GM23248 (cell line): ENCODE results near the gene UBE3B. TPM values are rescaled to one million over a fixed set of nuclear protein-coding genes. Genes with fewer than 3 reads are reported as not detected.

Source experiments
- DNase-seq: peaks from one replicate; pipeline ENCODE4 v3.0.0-alpha.2; 2015
- H2AFZ ChIP-seq: fragments of 200-600 bp; sonication (generic); 2 replicates; pipeline ENCODE4 v1.6.1; 2016; ENCODE audit warnings: antibody characterized with exemption
- H3F3A ChIP-seq: fragments of 200-600 bp; sonication (generic); 2 replicates; pipeline ENCODE4 v1.6.1; 2016; ENCODE audit warnings: mild to moderate bottlenecking, antibody characterized with exemption, mixed run types; ENCODE audit not compliant: insufficient read depth
- H3K27ac ChIP-seq: fragments of 200-600 bp; sonication (generic); 2 replicates; pipeline ENCODE4 v1.5.1; 2016; ENCODE audit warnings: mild to moderate bottlenecking
- H3K27me3 ChIP-seq: fragments of 200-600 bp; sonication (generic); replicated peaks from 2 replicates; pipeline ENCODE4 v1.6.1; 2016; ENCODE audit warnings: mild to moderate bottlenecking; ENCODE audit not compliant: insufficient read depth
- H3K36me3 ChIP-seq: fragments of 200-600 bp; sonication (generic); 2 replicates; pipeline ENCODE4 v1.6.1; 2016; ENCODE audit warnings: low read depth, mild to moderate bottlenecking
- H3K4me1 ChIP-seq: fragments of 200-600 bp; sonication (generic); 2 replicates; pipeline ENCODE4 v1.6.1; 2016; ENCODE audit warnings: mild to moderate bottlenecking; ENCODE audit not compliant: insufficient read depth
- H3K4me2 ChIP-seq: fragments of 200-600 bp; sonication (generic); one replicate; pipeline ENCODE4 v1.6.1; 2016; ENCODE audit warnings: mild to moderate bottlenecking; ENCODE audit not compliant: unreplicated experiment
- H3K4me3 ChIP-seq: fragments of 200-600 bp; sonication (generic); 2 replicates; pipeline ENCODE4 v1.5.1; 2016; ENCODE audit warnings: mild to moderate bottlenecking
- H3K79me2 ChIP-seq: fragments of 200-600 bp; sonication (generic); 2 replicates; pipeline ENCODE4 v1.6.1; 2016; ENCODE audit warnings: mild to moderate bottlenecking; ENCODE audit not compliant: insufficient read depth
- H3K9ac ChIP-seq: fragments of 200-600 bp; sonication (generic); 2 replicates; pipeline ENCODE4 v1.6.1; 2016; ENCODE audit warnings: mild to moderate bottlenecking
- H3K9me2 ChIP-seq: fragments of 200-600 bp; sonication (generic); 2 replicates; pipeline ENCODE4 v1.6.1; 2016; ENCODE audit warnings: mixed run types, mild to moderate bottlenecking, moderate library complexity; ENCODE audit not compliant: insufficient read depth
- H3K9me3 ChIP-seq: fragments of 200-600 bp; sonication (generic); one replicate; pipeline ENCODE4 v1.6.1; 2017; ENCODE audit warnings: low read depth
- H4K20me1 ChIP-seq: fragments of 200-600 bp; sonication (generic); 2 replicates; pipeline ENCODE4 v1.6.0; 2016; ENCODE audit not compliant: insufficient read depth
- EZH2 ChIP-seq: fragments of 200-600 bp; sonication (generic); IDR thresholded peaks from 2 replicates; pipeline ENCODE4 v1.6.1; 2018; ENCODE audit warnings: antibody characterized with exemption, mild to moderate bottlenecking; ENCODE audit not compliant: insufficient read depth, poor library complexity, severe bottlenecking
- EZH2phosphoT487 ChIP-seq: fragments of 200-600 bp; sonication (generic); IDR thresholded peaks from 2 replicates; pipeline ENCODE4 v1.6.1; 2018; ENCODE audit warnings: antibody characterized with exemption, moderate library complexity, mild to moderate bottlenecking, low read depth; ENCODE audit not compliant: insufficient read depth
- WGBS, 2 experiments: methylation state at CpG; one replicate each; pipeline ENCODE4 v1.1.6; 2015 to 2017; ENCODE audit warnings: low lambda C conversion rate in 2 of 2, low coverage in 1 of 2; ENCODE audit errors: missing lambda C conversion rate in 2 of 2; 5-methylcytosine and 5-hydroxymethylcytosine counted together
- in situ Hi-C: fragments of 300-500 bp; cut with MboI; formaldehyde crosslinking; loops from 2 replicates; pipeline ENCODE4 v1.15.0; 2020
- polyA plus RNA-seq: library from polyadenylated mRNA; unstranded; fragments of >200 nt; fragmentation: Nextera tagmentation; extraction: Ambion mirVana; gene quantifications from 2 replicates; pipeline ENCODE4 v1.2.1, GENCODE V29; 2016
- total RNA-seq: library from RNA; depleted of rRNA; stranded (reverse); fragments of >200 nt; shearing (Covaris generic); gene quantifications from 2 replicates; pipeline ENCODE4 v1.2.3, GENCODE V29; 2014

Gene UBE3B
- total and polyA plus RNA-seq, 2 experiments from 2014 or later: 32.0 to 38.3 TPM

DNA sequence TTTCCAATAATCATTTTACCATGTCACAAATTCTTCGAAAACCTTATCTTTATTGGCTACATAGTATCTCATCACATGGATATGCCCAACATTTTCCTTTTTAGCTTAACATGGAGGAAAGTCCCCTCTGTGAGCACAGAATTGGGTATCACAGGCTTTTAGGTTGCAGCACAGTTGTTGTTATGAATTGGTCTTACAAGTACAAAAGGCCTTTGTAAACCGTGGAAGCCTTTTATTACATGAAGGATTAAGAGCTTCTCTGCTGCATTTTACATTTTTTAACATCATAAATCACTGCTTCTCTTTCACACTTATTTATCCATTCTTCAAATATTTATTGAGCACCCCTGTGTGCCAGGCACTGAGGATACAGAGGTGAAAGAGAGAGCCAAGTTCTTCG, 26.2 kb downstream of the UBE3B start:
- Histone ChIP-seq H3K27me3 (no peaks in the 10 kb centered on the region), H3K4me1 (no peaks in the 10 kb centered on the region), H3K27ac (no peak overlapping the region), H3K4me2 (no peak overlapping the region), H3F3A (no peaks in the 10 kb centered on the region), H3K9ac (no peak overlapping the region), H4K20me1 (no peaks in the 10 kb centered on the region), H3K9me3 (no peaks in the 10 kb centered on the region), H3K4me3 (no peak overlapping the region), H3K9me2 (no peaks in the 10 kb centered on the region), H3K79me2 (no peaks in the 10 kb centered on the region), H2AFZ (no peak overlapping the region), H3K36me3 (peaks cover 66% of the 10 kb centered on the region)
- in situ Hi-C loops: no loop called here
- WGBS, 2 experiments: 97 to 98% methylated on average over 3 of the region's 3 CpGs
- TF ChIP-seq EZH2phosphoT487: no peak
- TF ChIP-seq EZH2: no peak
- DNase-seq: no peak

DNA sequence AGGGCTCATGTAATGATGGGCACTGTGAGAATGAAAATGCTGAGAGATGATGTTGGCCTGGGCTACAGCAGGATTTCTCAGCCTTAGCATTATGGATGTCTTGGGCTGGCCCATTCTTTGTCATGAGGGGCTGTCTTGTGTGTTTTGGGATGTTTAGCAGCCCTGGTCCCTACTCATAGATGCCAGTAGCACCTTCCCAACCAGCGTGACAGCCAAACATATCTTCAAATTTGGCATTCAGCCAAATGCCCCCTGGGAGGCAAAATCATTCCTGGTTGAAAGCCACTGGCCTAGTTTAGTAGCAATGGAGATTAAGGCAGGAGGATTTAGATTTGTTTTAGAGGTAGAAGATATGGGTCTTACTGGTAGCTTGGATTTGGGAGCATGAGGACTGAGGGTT, 26.6 kb downstream of the UBE3B start:
- in situ Hi-C loops: no loop called here
- H4K20me1 ChIP-seq: no peaks in the 10 kb centered on the region
- no peaks in the 10 kb centered on the region for H3K4me1 ChIP-seq
- WGBS, 2 experiments: 57 to 78% methylated on average over 1 of the region's 1 CpG
- DNase-seq: no peak
- H3K4me2 ChIP-seq: no peak overlapping the region
- no peaks in the 10 kb centered on the region for H3F3A ChIP-seq
- H3K9me3 ChIP-seq: no peaks in the 10 kb centered on the region
- H3K9me2 ChIP-seq: no peaks in the 10 kb centered on the region
- H3K27me3 ChIP-seq: no peaks in the 10 kb centered on the region
- H3K27ac ChIP-seq: no peak overlapping the region
- no peak overlapping the region for H2AFZ ChIP-seq
- no peak overlapping the region for H3K4me3 ChIP-seq
- H3K36me3 ChIP-seq: peaks cover 64% of the 10 kb centered on the region
- H3K9ac ChIP-seq: no peak overlapping the region
- no peaks in the 10 kb centered on the region for H3K79me2 ChIP-seq
- TF ChIP-seq EZH2 (no peak), EZH2phosphoT487 (no peak)

DNA sequence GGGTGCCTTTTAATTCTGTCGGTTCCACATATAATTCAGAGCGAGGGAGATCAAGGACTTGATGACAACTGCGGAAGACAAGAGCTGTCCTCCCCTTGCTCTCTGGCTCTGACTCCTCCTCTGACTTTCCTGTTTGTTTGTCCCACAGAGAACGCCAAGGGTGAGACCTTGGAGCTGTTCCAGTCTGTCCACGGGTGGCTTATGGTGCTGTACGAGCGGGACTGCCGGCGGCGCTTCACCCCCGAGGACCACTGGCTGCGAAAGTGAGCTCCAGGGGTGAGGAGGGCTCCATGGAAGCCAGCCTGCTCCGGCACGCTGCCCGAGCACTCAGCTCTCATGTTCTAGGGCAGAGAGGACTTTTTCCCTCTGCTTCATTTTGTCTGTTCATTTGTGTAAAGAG, 32.8 kb downstream of the UBE3B start:
- no peaks in the 10 kb centered on the region for H3K79me2 ChIP-seq
- H3K36me3 ChIP-seq: peaks cover 41% of the 10 kb centered on the region
- no peaks in the 10 kb centered on the region for H3K9me2 ChIP-seq
- H3K4me1 ChIP-seq: no peaks in the 10 kb centered on the region
- DNase-seq: no peak
- H3K4me2 ChIP-seq: no peak overlapping the region
- no peak overlapping the region for H3K27ac ChIP-seq
- no peak overlapping the region for H2AFZ ChIP-seq
- no peak for TF ChIP-seq EZH2phosphoT487
- TF ChIP-seq EZH2: no peak
- in situ Hi-C loops: loop anchor here (10.0 kb wide), 1 partner anchor 265 kb away; no protein-coding TSS in a partner anchor
- H4K20me1 ChIP-seq: no peaks in the 10 kb centered on the region
- no peak overlapping the region for H3K9ac ChIP-seq
- no peaks in the 10 kb centered on the region for H3K27me3 ChIP-seq
- no peaks in the 10 kb centered on the region for H3F3A ChIP-seq
- H3K9me3 ChIP-seq: no peaks in the 10 kb centered on the region
- no peak overlapping the region for H3K4me3 ChIP-seq
- WGBS, 2 experiments: 87 to 88% methylated on average over 15 of the region's 15 CpGs

DNA sequence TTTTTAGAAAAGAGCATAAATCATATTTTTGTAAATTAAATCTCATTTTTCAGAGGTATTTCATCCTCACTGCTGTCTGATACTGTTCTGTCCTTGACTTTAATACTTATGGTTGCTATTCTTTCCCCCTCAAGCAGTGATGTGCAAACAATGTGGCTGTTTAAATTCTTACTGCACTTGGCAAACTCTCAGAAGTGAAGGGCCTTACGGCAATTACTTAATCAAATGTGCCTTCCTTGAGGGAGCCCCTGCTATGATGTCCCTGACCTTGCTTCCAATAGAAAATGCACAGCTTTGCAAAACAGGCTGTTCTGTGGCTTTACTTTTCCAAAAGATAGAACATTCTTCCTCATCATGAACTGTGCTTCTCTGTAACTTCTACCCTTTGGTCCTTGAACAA, 35.2 kb downstream of the UBE3B start:
- Histone ChIP-seq H4K20me1 (no peaks in the 10 kb centered on the region), H2AFZ (no peak overlapping the region), H3K9me2 (no peaks in the 10 kb centered on the region), H3K27ac (no peak overlapping the region), H3K9ac (no peak overlapping the region), H3K36me3 (peaks cover 23% of the 10 kb centered on the region), H3K4me1 (no peaks in the 10 kb centered on the region), H3K4me3 (no peak overlapping the region), H3K4me2 (no peak overlapping the region), H3K27me3 (no peaks in the 10 kb centered on the region), H3K79me2 (no peaks in the 10 kb centered on the region), H3F3A (no peaks in the 10 kb centered on the region), H3K9me3 (no peaks in the 10 kb centered on the region)
- no peak for DNase-seq
- 96 to 100% methylated on average over 1 of the region's 1 CpG for WGBS, 2 experiments
- in situ Hi-C loops: loop anchor here (10.0 kb wide), 1 partner anchor 262 kb away; no protein-coding TSS in a partner anchor
- TF ChIP-seq EZH2 (no peak), EZH2phosphoT487 (no peak)

DNA sequence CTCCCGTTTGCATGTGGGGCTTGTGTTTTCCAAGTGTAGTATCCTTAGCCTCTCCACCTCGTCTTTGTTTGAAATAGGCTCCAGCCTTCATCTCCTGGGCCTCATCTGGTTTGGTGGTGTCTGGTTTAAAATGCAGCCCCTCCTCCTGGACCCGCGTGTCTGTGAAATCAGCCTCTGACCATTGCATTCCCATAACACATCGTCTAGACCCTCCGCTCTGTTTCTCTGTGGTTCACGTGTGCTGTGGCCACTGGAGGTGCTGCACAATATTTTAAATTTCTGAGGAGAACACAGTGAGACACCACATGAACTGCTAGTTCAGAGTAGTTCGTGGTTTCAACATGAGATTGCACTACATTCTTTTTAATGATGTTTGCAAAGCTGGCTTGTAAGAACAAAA, 35.6 kb downstream of the UBE3B start:
- in situ Hi-C loops: loop anchor here (10.0 kb wide), 1 partner anchor 262 kb away; no protein-coding TSS in a partner anchor

More for the DNA sequence above, 35.6 kb downstream of the UBE3B start:
- no peak overlapping the region for H3K27ac ChIP-seq
- H3K9me3 ChIP-seq: no peaks in the 10 kb centered on the region
- H3F3A ChIP-seq: peaks cover 2% of the 10 kb centered on the region; the same call in 1 of the 2 replicates
- H3K4me2 ChIP-seq: no peak overlapping the region
- H3K79me2 ChIP-seq: no peaks in the 10 kb centered on the region
- TF ChIP-seq EZH2phosphoT487 (no peak), EZH2 (no peak)
- no peaks in the 10 kb centered on the region for H4K20me1 ChIP-seq
- peaks cover 19% of the 10 kb centered on the region for H3K36me3 ChIP-seq
- DNase-seq: no peak
- no peaks in the 10 kb centered on the region for H3K27me3 ChIP-seq
- no peak overlapping the region for H3K9ac ChIP-seq
- H3K9me2 ChIP-seq: no peaks in the 10 kb centered on the region
- WGBS, 2 experiments: 48 to 50% methylated on average over 8 of the region's 8 CpGs
- no peak overlapping the region for H3K4me3 ChIP-seq
- no peaks in the 10 kb centered on the region for H3K4me1 ChIP-seq
- no peak overlapping the region for H2AFZ ChIP-seq
